Neuronal stem cell (in vitro differentiated cells): ENCODE data around the gene MAP3K4.

Experiments used
- DNase-seq: peaks from one replicate; pipeline ENCODE4 v3.0.0-alpha.2; 2013; ENCODE audit warnings: low spot score
- H2AFZ ChIP-seq: one replicate; pipeline ENCODE4 v1.6.1; 2013; ENCODE audit warnings: mild to moderate bottlenecking, low read length, inconsistent platforms
- H2AK5ac ChIP-seq: 2 replicates; pipeline ENCODE4 v1.6.1; 2013; ENCODE audit warnings: low read depth, mild to moderate bottlenecking, inconsistent platforms, low read length, moderate library complexity, mixed read lengths
- H2BK120ac ChIP-seq: 2 replicates; pipeline ENCODE4 v1.6.1; 2013; ENCODE audit warnings: low read depth, mild to moderate bottlenecking, inconsistent platforms, low read length, moderate library complexity, mixed read lengths
- H2BK12ac ChIP-seq: one replicate; pipeline ENCODE4 v1.6.1; 2013; ENCODE audit warnings: low read length, inconsistent platforms
- H2BK15ac ChIP-seq: 2 replicates; pipeline ENCODE4 v1.6.1; 2013; ENCODE audit warnings: mild to moderate bottlenecking, low read length, inconsistent platforms, mixed read lengths
- H2BK5ac ChIP-seq: one replicate; pipeline ENCODE4 v1.6.1; 2013; ENCODE audit warnings: inconsistent platforms, mild to moderate bottlenecking, low read length, moderate library complexity
- H3K14ac ChIP-seq: one replicate; pipeline ENCODE4 v1.6.1; 2013; ENCODE audit warnings: low read length, inconsistent platforms
- H3K18ac ChIP-seq: 2 replicates; pipeline ENCODE4 v1.6.1; 2013; ENCODE audit warnings: low read length, inconsistent platforms
- H3K23ac ChIP-seq: 2 replicates; pipeline ENCODE4 v1.6.1; 2013; ENCODE audit warnings: low read depth, mild to moderate bottlenecking, mixed read lengths, low read length, inconsistent platforms; ENCODE audit not compliant: poor library complexity
- H3K27ac ChIP-seq: replicated peaks from 3 replicates; pipeline ENCODE4 v1.5.1; 2013; ENCODE audit warnings: low read length, inconsistent platforms
- H3K27me3 ChIP-seq, 3 experiments: 2 replicates each; pipeline ENCODE4 v1.6.1; 2013; ENCODE audit warnings: low read length in 3 of 3, mild to moderate bottlenecking in 2 of 3, inconsistent platforms in 1 of 3, low read depth in 1 of 3, mixed read lengths in 1 of 3, moderate library complexity in 1 of 3; ENCODE audit not compliant: control insufficient read depth in 3 of 3, insufficient read depth in 3 of 3
- H3K36me3 ChIP-seq, 2 donors: replicated peaks in 1 of 2; 2 replicates each; pipeline ENCODE4 v1.6.1; 2013; ENCODE audit warnings: low read length in 2 of 2; ENCODE audit not compliant: control insufficient read depth in 2 of 2, insufficient read depth in 2 of 2
- H3K4ac ChIP-seq: 2 replicates; pipeline ENCODE4 v1.6.1; 2013; ENCODE audit warnings: inconsistent platforms, mild to moderate bottlenecking, low read length, moderate library complexity
- H3K4me1 ChIP-seq, 2 donors: 1 replicate in 1 of 2; 2 replicates in 1 of 2; pipeline ENCODE4 v1.6.1; 2013; ENCODE audit warnings: low read length in 2 of 2, low read depth in 1 of 2; ENCODE audit not compliant: control insufficient read depth in 2 of 2, insufficient read depth in 1 of 2
- H3K4me2 ChIP-seq: one replicate; pipeline ENCODE4 v1.6.1; 2013; ENCODE audit warnings: mild to moderate bottlenecking, low read length, inconsistent platforms; ENCODE audit not compliant: insufficient read depth, poor library complexity, severe bottlenecking
- H3K4me3 ChIP-seq, 2 donors: 2 replicates each; pipeline ENCODE4 v1.5.1; 2013; ENCODE audit warnings: low read length in 2 of 2, mild to moderate bottlenecking in 2 of 2, inconsistent platforms in 1 of 2, moderate library complexity in 1 of 2
- H3K79me1 ChIP-seq: one replicate; pipeline ENCODE4 v1.6.1; 2013; ENCODE audit warnings: low read depth, mild to moderate bottlenecking, inconsistent platforms, low read length, moderate library complexity
- H3K9ac ChIP-seq: one replicate; pipeline ENCODE4 v1.6.1; 2013; ENCODE audit warnings: mild to moderate bottlenecking, low read depth, low read length, inconsistent platforms; ENCODE audit not compliant: poor library complexity
- H3K9me3 ChIP-seq, 2 donors: replicated peaks in 1 of 2; 2 replicates each; pipeline versions ENCODE3 to v1.6.1; 2013; ENCODE audit warnings: low read length in 2 of 2, mild to moderate bottlenecking in 2 of 2, inconsistent platforms in 1 of 2, low read depth in 1 of 2, mixed read lengths in 1 of 2, moderate library complexity in 1 of 2; ENCODE audit not compliant: control insufficient read depth in 2 of 2, insufficient read depth in 1 of 2
- H4K8ac ChIP-seq: one replicate; pipeline ENCODE4 v1.6.1; 2013; ENCODE audit warnings: low read depth, mild to moderate bottlenecking, inconsistent platforms, low read length, moderate library complexity
- H4K91ac ChIP-seq: one replicate; pipeline ENCODE4 v1.6.1; 2013; ENCODE audit warnings: low read length, low read depth, mild to moderate bottlenecking, inconsistent platforms; ENCODE audit not compliant: poor library complexity
- WGBS, 2 donors: extraction: QIAGEN DNeasy Blood & Tissue Kit; methylation state at CpG; one replicate each; pipeline ENCODE4 v1.1.7; 2013; ENCODE audit warnings: missing lambda C conversion rate in 2 of 2, mixed read lengths in 1 of 2; ENCODE audit not compliant: insufficient read length in 2 of 2, insufficient replicate concordance in 1 of 2; ENCODE audit errors: extremely low coverage in 2 of 2; 5-methylcytosine and 5-hydroxymethylcytosine counted together

Gene MAP3K4

GRCh38 chr6:161132384-161132783 is 140.8 kb downstream of the MAP3K4 start:
- Histone ChIP-seq H2AFZ (no peak overlapping the region), H3K9ac (no peak overlapping the region), H4K8ac (no peak overlapping the region), H3K27ac (no peak overlapping the region), H2AK5ac (no peak overlapping the region), H3K23ac (peak overlapping the region; percentile 52), H2BK12ac (no peak overlapping the region), H3K18ac (no peak overlapping the region), H3K79me1 (no peaks in the 10 kb centered on the region), H3K4ac (no peak overlapping the region), H3K4me1 (peaks cover 0 to 5% of the 10 kb centered on the region in 2 donors), H3K9me3 (peaks cover 18 to 40% of the 10 kb centered on the region in 2 donors), H2BK120ac (no peak overlapping the region), H4K91ac (no peak overlapping the region), H3K4me2 (no peak overlapping the region), H3K4me3 (no peak overlapping the region), H3K14ac (no peak overlapping the region), H3K27me3 (no peaks in the 10 kb centered on the region), H2BK15ac (no peak overlapping the region), H2BK5ac (no peak overlapping the region), H3K36me3 (peaks cover 47 to 99% of the 10 kb centered on the region in 2 donors)
- DNase-seq, result no peak
- WGBS, 2 donors, result no CpG with 5 or more reads among the region's 11 CpGs

- H3K36me3 ChIP-seq, result peaks cover 45 to 99% of the 10 kb centered on the region in 2 donors
- H3K4ac ChIP-seq, result no peak overlapping the region
- no peak overlapping the region for H2AFZ ChIP-seq
- H3K14ac ChIP-seq, result no peak overlapping the region
- H2BK12ac ChIP-seq, result no peak overlapping the region
- H3K4me1 ChIP-seq, result peaks cover 0 to 5% of the 10 kb centered on the region in 2 donors
- WGBS, 2 donors, result no CpG with 5 or more reads among the region's 9 CpGs
- H2BK5ac ChIP-seq, result no peak overlapping the region
- no peak overlapping the region for H4K8ac ChIP-seq
- H3K23ac ChIP-seq, result no peak overlapping the region
- no peak overlapping the region for H3K4me2 ChIP-seq
- peaks cover 4 to 31% of the 10 kb centered on the region in 2 donors for H3K9me3 ChIP-seq
- H2BK15ac ChIP-seq, result no peak overlapping the region
- H3K27me3 ChIP-seq, result no peaks in the 10 kb centered on the region
- H3K9ac ChIP-seq, result no peak overlapping the region
- H4K91ac ChIP-seq, result no peak overlapping the region
- no peak overlapping the region for H3K27ac ChIP-seq
- no peak for DNase-seq
- H2AK5ac ChIP-seq, result no peak overlapping the region
- no peaks in the 10 kb centered on the region for H3K79me1 ChIP-seq
- no peak overlapping the region for H2BK120ac ChIP-seq
- H3K18ac ChIP-seq, result no peak overlapping the region
- no peak overlapping the region for H3K4me3 ChIP-seq
Observed at GRCh38 chr6:161133963-161134362, 142.4 kb downstream of the MAP3K4 start.

GRCh38 chr6:161134550-161135298 is 143.2 kb downstream of the MAP3K4 start:
- Histone ChIP-seq H3K18ac (no peak overlapping the region), H3K4me1 (peaks cover 0 to 5% of the 10 kb centered on the region in 2 donors), H3K4me3 (no peak overlapping the region), H3K4ac (no peak overlapping the region), H4K91ac (no peak overlapping the region), H3K14ac (no peak overlapping the region), H3K36me3 (peaks cover 48 to 100% of the 10 kb centered on the region in 2 donors), H3K4me2 (no peak overlapping the region), H3K23ac (no peak overlapping the region), H2BK15ac (no peak overlapping the region), H3K79me1 (no peaks in the 10 kb centered on the region), H2AK5ac (no peak overlapping the region), H2BK12ac (no peak overlapping the region), H4K8ac (no peak overlapping the region), H2AFZ (no peak overlapping the region), H3K27me3 (no peaks in the 10 kb centered on the region), H3K9me3 (peaks cover 0 to 26% of the 10 kb centered on the region in 2 donors), H2BK5ac (no peak overlapping the region), H3K9ac (no peak overlapping the region), H2BK120ac (no peak overlapping the region), H3K27ac (no peak overlapping the region)
- no CpG with 5 or more reads among the region's 17 CpGs for WGBS, 2 donors
- no peak for DNase-seq

- no peak for DNase-seq
- Histone ChIP-seq H2AFZ (no peak overlapping the region), H4K91ac (no peak overlapping the region), H3K9me3 (peaks cover 0 to 22% of the 10 kb centered on the region in 2 donors), H2BK5ac (no peak overlapping the region), H2BK12ac (no peak overlapping the region), H3K4me2 (no peak overlapping the region), H3K4me1 (peaks cover 0 to 5% of the 10 kb centered on the region in 2 donors), H3K27ac (no peak overlapping the region), H3K4me3 (no peak overlapping the region), H3K4ac (no peak overlapping the region), H3K36me3 (peaks cover 47 to 92% of the 10 kb centered on the region in 2 donors), H3K14ac (no peak overlapping the region), H3K23ac (peak overlapping the region; percentile 25), H2BK15ac (no peak overlapping the region), H3K79me1 (no peaks in the 10 kb centered on the region), H3K9ac (no peak overlapping the region), H3K18ac (no peak overlapping the region), H4K8ac (no peak overlapping the region), H2BK120ac (no peak overlapping the region), H3K27me3 (no peaks in the 10 kb centered on the region), H2AK5ac (no peak overlapping the region)
- WGBS, 2 donors, result no CpG with 5 or more reads among the region's 23 CpGs
Observed at GRCh38 chr6:161135695-161136591, 144.4 kb downstream of the MAP3K4 start.
